HUES64 (cell line): ENCODE results near the gene ARHGEF9. TPM values are rescaled to one million over a fixed set of nuclear protein-coding genes. Genes with fewer than 3 reads are reported as not detected.
"Not testable (repeated sequence)": the region's sequence is repeated elsewhere in the genome, so short reads cannot be mapped to it uniquely, and the experiment has no call there.

ENCODE experiments used
- H3K27ac ChIP-seq: 2 replicates; pipeline ENCODE4 v1.7.0; 2013; ENCODE audit warnings: low read depth, low read length, inconsistent platforms
- H3K27me3 ChIP-seq: 2 replicates; pipeline ENCODE4 v1.6.1; 2013; ENCODE audit warnings: mild to moderate bottlenecking, low read length; ENCODE audit not compliant: insufficient read depth
- H3K36me3 ChIP-seq: 2 replicates; pipeline ENCODE4 v1.6.1; 2013; ENCODE audit warnings: mild to moderate bottlenecking, low read length; ENCODE audit not compliant: insufficient read depth
- H3K4me1 ChIP-seq: 2 replicates; pipeline ENCODE4 v1.6.1; 2013; ENCODE audit warnings: mild to moderate bottlenecking, low read length, moderate library complexity; ENCODE audit not compliant: insufficient read depth
- H3K4me3 ChIP-seq: 2 replicates; pipeline ENCODE4 v1.5.1; 2013; ENCODE audit warnings: mild to moderate bottlenecking, low read length, moderate library complexity
- H3K9ac ChIP-seq: 2 replicates; pipeline ENCODE4 v1.6.1; 2013; ENCODE audit warnings: mild to moderate bottlenecking, low read depth, low read length
- H3K9me3 ChIP-seq: 2 replicates; pipeline ENCODE4 v1.6.1; 2013; ENCODE audit warnings: low read depth, low read length; ENCODE audit not compliant: insufficient read depth
- WGBS: fragments of 150-250, 120-280 bp; methylation state at CpG from one replicate; pipeline ENCODE4 v1.1.7; 2013; ENCODE audit warnings: missing lambda C conversion rate; 5-methylcytosine and 5-hydroxymethylcytosine counted together
- polyA plus RNA-seq, 2 experiments: library from polyadenylated mRNA; stranded (reverse); fragments of 50-300 nt; gene quantifications; one replicate each; pipeline ENCODE4 v1.2.3, GENCODE V29; 2013

Gene ARHGEF9
- polyA plus RNA-seq (2013, experiment 1 of 2) = 24.3 TPM
- polyA plus RNA-seq (2013, experiment 2 of 2) = 28.1 TPM

DNA sequence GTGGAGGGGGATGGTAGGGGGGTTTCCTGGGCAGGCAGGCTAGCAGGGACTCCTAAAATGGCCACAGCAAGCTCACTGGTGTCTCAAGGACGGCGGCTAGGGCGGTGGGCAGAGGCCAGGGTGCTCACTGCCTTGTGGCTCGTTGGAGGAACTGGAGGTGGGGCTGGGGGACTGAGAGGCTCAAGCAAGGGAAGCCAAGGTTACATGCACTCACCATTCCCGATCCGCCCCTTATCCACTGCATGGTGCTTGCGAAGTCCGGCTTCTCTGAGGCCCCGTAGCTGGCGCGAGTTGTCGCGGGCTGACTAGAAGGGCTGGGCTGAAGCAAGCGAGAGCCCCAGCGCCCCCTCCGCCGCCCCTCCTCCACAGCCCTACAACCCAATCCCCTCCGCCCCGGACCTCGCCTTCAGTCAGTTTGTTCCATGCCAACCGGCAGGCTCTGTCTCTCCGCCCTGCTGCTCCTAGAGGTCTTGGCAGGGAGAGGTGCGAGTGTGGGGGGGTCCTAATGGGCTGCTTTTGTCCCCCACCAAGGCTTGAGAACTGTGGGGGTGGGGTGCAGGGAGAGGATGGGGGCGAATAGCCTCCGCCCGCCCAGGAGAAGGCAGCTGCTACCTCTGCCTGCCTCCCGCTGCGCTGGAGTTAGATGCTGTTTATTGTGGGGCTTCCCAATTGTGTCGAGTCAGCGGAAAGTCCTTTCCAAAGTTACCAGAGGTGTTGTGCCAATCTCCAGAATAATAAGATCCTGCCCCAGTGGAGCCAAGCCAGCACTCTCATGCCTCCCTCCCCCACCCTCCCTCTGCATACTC lies at the start of gene ARHGEF9:
Gene ARHGEF9 (minus strand): TSS at position 313 of the 806 bp plus-strand sequence. CDS start 69 bp downstream, at position 244.
- peak within 1 kb of the TSS; percentile 88 for H3K27ac ChIP-seq
- WGBS = under 1% methylated on average over 24 of the region's 30 CpGs
- H3K9ac ChIP-seq = peak within 1 kb of the TSS; percentile 90
- peak within 1 kb of the TSS; percentile 80 for H3K4me3 ChIP-seq
- H3K27me3 ChIP-seq = no peaks in the 10 kb centered on the region
- H3K36me3 ChIP-seq = no peaks in the 10 kb centered on the region; the same call in 1 of the 2 replicates
- H3K9me3 ChIP-seq = peaks cover 2% of the 10 kb centered on the region; the same call in 1 of the 2 replicates
- peaks cover 15% of the 10 kb centered on the region for H3K4me1 ChIP-seq

DNA sequence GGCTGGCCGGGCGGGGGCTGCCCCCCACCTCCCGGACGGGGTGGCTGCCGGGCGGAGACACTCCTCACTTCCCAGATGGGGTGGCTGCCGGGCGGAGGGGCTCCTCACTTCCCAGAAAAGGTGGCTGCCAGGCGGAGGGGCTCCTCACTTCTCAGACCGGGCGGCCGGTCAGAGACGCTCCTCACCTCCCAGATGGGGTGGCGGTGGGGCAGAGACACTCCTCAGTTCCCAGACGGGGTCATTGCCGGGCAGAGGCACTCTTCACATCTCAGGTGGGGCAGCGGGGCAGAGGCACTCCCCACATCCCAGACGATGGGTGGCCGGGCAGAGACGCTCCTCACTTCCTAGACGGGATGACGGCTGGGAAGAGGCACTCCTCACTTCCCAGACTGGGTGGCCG lies 40.4 kb upstream of the ARHGEF9 start:
- not testable (repeated sequence) for H3K27me3 ChIP-seq, H3K36me3 ChIP-seq, H3K4me1 ChIP-seq, H3K4me3 ChIP-seq, H3K9me3 ChIP-seq, H3K9ac ChIP-seq, H3K27ac ChIP-seq
- WGBS = 96% methylated on average over 23 of the region's 23 CpGs

DNA sequence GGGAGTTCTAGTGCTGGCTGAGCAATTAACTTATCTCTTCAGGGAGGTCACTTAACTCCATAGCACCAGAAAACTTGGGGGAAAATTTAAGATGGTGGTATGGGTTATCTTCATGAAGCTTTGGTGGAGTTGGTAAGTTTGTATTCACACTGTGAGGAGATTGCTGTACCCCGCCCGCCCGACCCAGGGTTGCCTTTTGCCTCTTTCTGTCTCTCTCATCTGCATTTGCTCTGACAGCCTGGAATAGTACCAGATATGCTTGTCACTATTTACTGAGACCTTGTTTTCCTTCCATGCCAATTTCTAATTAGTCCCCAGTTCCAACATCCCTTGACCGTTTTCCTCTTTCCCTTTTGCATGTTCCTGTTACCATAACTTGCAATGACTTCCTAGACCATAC lies 33.1 kb upstream of the ARHGEF9 start:
- no peaks in the 10 kb centered on the region for H3K9me3 ChIP-seq

DNA sequence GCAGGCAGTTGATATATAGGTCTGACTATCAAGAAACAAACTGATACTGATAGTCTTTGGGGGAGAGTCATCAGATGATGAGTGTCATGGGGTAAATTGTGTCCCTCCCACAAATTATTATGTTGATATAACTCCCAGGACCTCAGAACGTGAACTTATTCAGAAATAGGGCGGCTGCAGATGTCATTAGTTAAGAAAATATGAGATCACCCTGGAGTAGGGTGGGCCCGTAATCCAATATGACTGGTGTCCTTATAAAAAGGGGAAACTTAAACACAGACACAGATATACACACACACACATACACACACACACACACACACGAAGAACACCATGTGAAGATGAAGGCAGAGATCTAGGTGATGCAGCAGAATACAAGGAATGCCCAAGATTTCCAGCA lies 32.7 kb upstream of the ARHGEF9 start:
- no peaks in the 10 kb centered on the region for H3K9me3 ChIP-seq
- H3K4me1 ChIP-seq = no peaks in the 10 kb centered on the region
- H3K9ac ChIP-seq = no peak overlapping the region
- 100% methylated on average over 2 of the region's 4 CpGs for WGBS
- H3K4me3 ChIP-seq = no peak overlapping the region
- H3K27ac ChIP-seq = no peak overlapping the region
- no peaks in the 10 kb centered on the region for H3K36me3 ChIP-seq
- H3K27me3 ChIP-seq = no peaks in the 10 kb centered on the region

More for the DNA sequence above, 33.1 kb upstream of the ARHGEF9 start:
- no peaks in the 10 kb centered on the region for H3K27me3 ChIP-seq
- H3K4me1 ChIP-seq = no peaks in the 10 kb centered on the region
- no peak overlapping the region for H3K4me3 ChIP-seq
- H3K36me3 ChIP-seq = no peaks in the 10 kb centered on the region
- 92% methylated on average over 4 of the region's 4 CpGs for WGBS
- H3K27ac ChIP-seq = no peak overlapping the region
- H3K9ac ChIP-seq = no peak overlapping the region

DNA sequence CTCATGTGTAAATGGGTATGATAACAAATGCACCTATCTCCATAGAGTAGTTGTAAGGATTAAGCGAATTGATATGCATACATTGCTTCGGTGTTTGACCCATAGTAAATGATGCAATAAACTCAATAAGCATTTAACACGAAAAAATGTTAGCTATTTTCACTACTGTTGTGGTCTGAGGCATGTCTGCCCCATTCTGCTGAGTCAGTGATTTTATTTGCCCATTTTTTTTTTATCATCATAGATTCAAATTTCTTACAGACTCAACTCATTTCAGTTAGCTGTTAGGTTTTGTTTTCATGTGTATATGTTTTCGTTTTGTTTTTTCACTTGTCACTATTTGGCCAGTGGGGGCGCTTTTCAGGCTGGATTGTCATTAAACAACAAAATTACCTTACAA lies 27.8 kb upstream of the ARHGEF9 start:
- no peak overlapping the region for H3K4me3 ChIP-seq
- H3K9ac ChIP-seq = no peak overlapping the region
- WGBS = 83% methylated on average over 2 of the region's 5 CpGs
- H3K27ac ChIP-seq = no peak overlapping the region
- no peaks in the 10 kb centered on the region for H3K36me3 ChIP-seq
- H3K9me3 ChIP-seq = no peaks in the 10 kb centered on the region
- H3K4me1 ChIP-seq = no peaks in the 10 kb centered on the region
- H3K27me3 ChIP-seq = no peaks in the 10 kb centered on the region

DNA sequence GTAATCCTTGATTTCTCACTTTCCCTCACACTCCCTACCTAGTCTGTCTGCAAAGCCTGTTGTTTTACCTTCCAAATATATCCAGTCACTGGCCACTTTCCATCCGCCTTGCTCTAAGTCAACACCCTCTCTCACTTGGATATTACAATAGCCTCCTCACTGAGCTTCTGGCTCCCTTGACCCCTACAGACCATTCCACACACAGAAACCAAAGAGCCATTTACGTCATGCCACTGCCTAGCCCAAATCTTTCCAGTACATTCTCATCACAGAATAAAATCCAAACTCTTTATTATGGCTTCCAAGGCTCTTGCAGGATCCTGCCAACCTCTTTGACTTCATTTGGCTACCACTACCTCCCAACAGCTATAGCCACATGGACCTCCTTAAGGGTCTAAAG lies 25.7 kb upstream of the ARHGEF9 start:
- 87% methylated on average over 2 of the region's 2 CpGs for WGBS
- H3K27me3 ChIP-seq = no peaks in the 10 kb centered on the region

DNA sequence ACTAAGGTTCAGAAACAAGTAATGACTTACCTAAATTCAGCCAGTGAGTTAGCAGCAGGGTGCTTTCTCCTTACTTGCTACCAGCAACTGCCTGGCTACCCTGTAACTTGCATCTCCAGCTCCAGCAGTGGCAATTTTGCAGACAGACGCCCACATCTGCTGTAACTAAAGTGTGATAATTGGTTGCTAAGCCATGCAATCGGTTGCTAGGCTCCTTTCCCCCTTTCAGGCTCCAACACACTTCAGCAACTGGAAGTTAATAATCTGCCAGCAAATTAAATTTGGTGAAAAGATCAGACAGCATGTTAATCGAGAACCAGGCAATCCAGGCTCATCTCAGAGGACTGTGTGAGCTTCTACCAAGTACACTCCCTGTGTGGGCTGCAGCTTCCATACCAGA lies 24.2 kb upstream of the ARHGEF9 start:
- no peak overlapping the region for H3K27ac ChIP-seq
- H3K36me3 ChIP-seq = no peaks in the 10 kb centered on the region
- no peaks in the 10 kb centered on the region for H3K4me1 ChIP-seq
- H3K9ac ChIP-seq = no peak overlapping the region
- no peak overlapping the region for H3K4me3 ChIP-seq
- H3K9me3 ChIP-seq = no peaks in the 10 kb centered on the region
- 82% methylated on average over 3 of the region's 3 CpGs for WGBS
- no peaks in the 10 kb centered on the region for H3K27me3 ChIP-seq

More for the DNA sequence above, 25.7 kb upstream of the ARHGEF9 start:
- H3K4me1 ChIP-seq = no peaks in the 10 kb centered on the region
- H3K9me3 ChIP-seq = no peaks in the 10 kb centered on the region
- H3K27ac ChIP-seq = no peak overlapping the region
- no peak overlapping the region for H3K9ac ChIP-seq
- H3K4me3 ChIP-seq = no peak overlapping the region
- H3K36me3 ChIP-seq = no peaks in the 10 kb centered on the region

DNA sequence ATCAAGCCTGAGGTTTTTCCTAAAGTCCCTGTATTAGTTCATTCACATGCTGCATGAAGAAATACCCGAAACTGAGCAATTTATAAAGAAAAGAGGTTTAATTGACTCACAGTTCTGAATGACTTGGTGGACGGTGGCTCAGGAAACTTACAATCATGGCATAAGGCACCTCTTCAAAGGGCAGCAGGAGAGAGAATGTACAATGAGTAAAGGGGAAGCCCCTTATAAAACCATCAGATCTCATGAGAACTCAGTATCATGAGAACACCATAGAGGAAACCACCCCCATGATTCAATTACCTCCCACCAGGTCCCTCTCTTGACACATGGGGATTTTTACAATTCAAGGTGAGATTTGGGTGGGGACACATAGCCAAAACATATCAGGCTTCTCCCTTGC lies 10.4 kb upstream of the ARHGEF9 start:
- not testable (repeated sequence) for H3K36me3 ChIP-seq, H3K4me3 ChIP-seq, H3K27me3 ChIP-seq, H3K4me1 ChIP-seq, H3K27ac ChIP-seq, H3K9ac ChIP-seq, H3K9me3 ChIP-seq
- WGBS = 100% methylated on average over 2 of the region's 2 CpGs

DNA sequence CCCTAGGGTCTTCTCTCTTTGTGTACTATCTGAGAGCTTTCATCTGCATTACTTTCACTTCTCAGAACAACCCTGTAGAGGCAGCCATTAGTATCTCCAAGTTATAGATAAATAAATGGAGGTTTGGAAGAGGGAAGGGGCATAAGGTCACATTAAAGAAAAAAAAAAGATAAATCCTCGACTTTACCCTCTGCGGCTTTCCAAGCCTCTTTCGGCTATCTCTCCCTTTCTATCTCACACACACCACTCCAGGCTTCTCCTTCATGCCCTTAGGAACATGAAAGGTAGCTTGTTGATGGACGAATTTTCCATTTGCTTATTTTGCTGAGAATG lies 660 bp upstream of the ARHGEF9 start:
- peak overlapping the region; percentile 80 for H3K4me3 ChIP-seq
- no peaks in the 10 kb centered on the region for H3K36me3 ChIP-seq
- H3K27ac ChIP-seq = peak overlapping the region; percentile 88; the same call in 1 of the 2 replicates
- no peak overlapping the region; the same call in 1 of the 2 replicates for H3K9ac ChIP-seq
- WGBS = no CpG with 5 or more reads among the region's 4 CpGs
- H3K9me3 ChIP-seq = no peaks in the 10 kb centered on the region; the same call in 1 of the 2 replicates
- no peaks in the 10 kb centered on the region for H3K27me3 ChIP-seq
- peaks cover 15% of the 10 kb centered on the region for H3K4me1 ChIP-seq

DNA sequence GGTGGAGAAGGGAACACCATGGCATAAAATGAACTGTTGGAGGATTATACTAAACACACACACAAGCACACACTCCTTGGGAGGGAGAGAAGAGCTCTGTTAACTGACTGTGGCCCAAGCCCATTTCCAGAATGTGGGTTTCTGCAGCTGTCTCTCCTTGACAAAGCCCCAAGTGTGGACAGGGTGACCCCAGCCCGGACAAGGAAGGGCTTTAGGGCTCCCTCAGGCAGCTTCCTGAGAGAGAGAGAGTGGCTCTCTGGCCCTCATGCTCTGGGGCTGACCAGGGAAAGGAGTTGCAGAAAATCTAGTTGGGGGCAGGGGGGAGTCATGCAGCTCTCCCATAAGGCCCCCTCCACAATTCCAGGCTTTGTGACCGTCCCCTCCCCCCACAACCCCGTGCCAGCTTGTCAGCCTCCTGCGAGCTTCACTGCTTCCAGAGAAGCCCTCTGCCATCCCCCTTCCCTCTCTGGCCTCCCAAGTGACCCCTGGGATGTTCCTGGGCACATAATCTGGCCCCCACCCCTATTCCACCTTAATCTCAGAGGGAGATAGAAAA lies 590 bp downstream of the ARHGEF9 start:
- no peaks in the 10 kb centered on the region for H3K27me3 ChIP-seq
- peaks cover 15% of the 10 kb centered on the region for H3K4me1 ChIP-seq
- H3K9me3 ChIP-seq = peaks cover 8% of the 10 kb centered on the region; the same call in 1 of the 2 replicates
- peak overlapping the region; percentile 90 for H3K9ac ChIP-seq
- H3K4me3 ChIP-seq = peak overlapping the region; percentile 80
- peaks cover 3% of the 10 kb centered on the region; the same call in 1 of the 2 replicates for H3K36me3 ChIP-seq
- peak overlapping the region; percentile 88 for H3K27ac ChIP-seq
- 9% methylated on average over 4 of the region's 4 CpGs for WGBS

DNA sequence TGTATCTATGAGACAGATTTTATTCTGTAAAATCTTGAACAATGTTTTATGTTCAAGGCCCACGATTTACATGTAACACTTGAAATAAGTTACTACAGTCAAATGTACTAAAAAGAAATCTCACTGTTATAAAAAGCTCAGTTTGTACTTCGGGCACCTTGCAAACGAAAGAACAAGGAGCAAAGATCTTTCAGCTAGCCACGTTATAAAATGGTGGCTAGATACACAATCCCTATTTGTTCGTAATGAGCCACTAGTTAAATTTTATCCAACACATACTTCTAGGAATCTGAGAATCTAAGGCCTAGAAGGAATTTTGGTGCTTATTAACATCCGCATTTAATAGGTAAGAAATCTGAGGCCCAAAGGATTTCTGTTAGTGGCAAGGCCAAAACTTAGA lies 2.5 kb downstream of the ARHGEF9 start:
- H3K9me3 ChIP-seq = peaks cover 10% of the 10 kb centered on the region

More for the DNA sequence above, 2.5 kb downstream of the ARHGEF9 start:
- no peak overlapping the region for H3K4me3 ChIP-seq
- H3K4me1 ChIP-seq = peaks cover 15% of the 10 kb centered on the region
- H3K9ac ChIP-seq = no peak overlapping the region
- no peaks in the 10 kb centered on the region for H3K27me3 ChIP-seq
- H3K36me3 ChIP-seq = peaks cover 3% of the 10 kb centered on the region; the same call in 1 of the 2 replicates
- no peak overlapping the region for H3K27ac ChIP-seq
- WGBS = 91% methylated on average over 6 of the region's 6 CpGs
